Left ventricle myocardium superior (tissue), 1 donor: ENCODE data around the gene CAV3. TPM values are rescaled to one million over a fixed set of nuclear protein-coding genes. Genes with fewer than 3 reads are reported as not detected.
A peak's percentile ranks its signal among the peaks of the same experiment; 100 is the strongest.
"Not testable (repeated sequence)": the region's sequence is repeated elsewhere in the genome, so short reads cannot be mapped to it uniquely, and the experiment has no call there.

Experiments used
- ATAC-seq: fragments of 200-7000 bp; cut with Tn5 transposase; one replicate; pipeline ENCODE4 v1.9.1; 2020; ENCODE audit warnings: mild to moderate bottlenecking, moderate library complexity
- DNase-seq: peaks from one replicate; pipeline ENCODE4 v3.0.0-alpha.2; 2020
- intact Hi-C: fragments of 100-400 bp; cut with micrococcal nuclease; formaldehyde crosslinking; loops from one replicate; pipeline ENCODE4 v1.11.0; 2022
- long read RNA-seq: library from polyadenylated mRNA; unstranded; transcript quantifications from one replicate; pipeline ENCODE4 v2.0.0, GENCODE V29; 2021
- total RNA-seq: library from RNA; stranded (reverse); fragmentation: NEBNext Ultra II Directional; extraction: Animal tissue kit (Norgen Biotek cat#: 25700); gene quantifications from one replicate; pipeline ENCODE4 v1.2.1, GENCODE V29; 2021
- donor health status: DM: no; HTN: yes; CAD: no; lungs with severe emphysema.

The CAV3 gene
- 28.2 TPM for total RNA-seq
- long read RNA-seq, transcript CAV3-201 (2 exons, 1,431 nt), result major isoform, 61 of 65 reads
- long read RNA-seq, partial matches to known transcripts, result 0 of 65 reads
- long read RNA-seq, other reads (novel, unspliced or antisense), result 4 of 65 reads

GRCh38 chr3:8733332-8734094 lies at the start of gene CAV3:
CAV3 (plus strand) TSS chr3:8733802; CDS start chr3:8733877, 75 bp downstream.
- ATAC-seq, result peak; percentile 90
- intact Hi-C loops, result no loop called here
- DNase-seq, result peak; percentile 71

DNA sequence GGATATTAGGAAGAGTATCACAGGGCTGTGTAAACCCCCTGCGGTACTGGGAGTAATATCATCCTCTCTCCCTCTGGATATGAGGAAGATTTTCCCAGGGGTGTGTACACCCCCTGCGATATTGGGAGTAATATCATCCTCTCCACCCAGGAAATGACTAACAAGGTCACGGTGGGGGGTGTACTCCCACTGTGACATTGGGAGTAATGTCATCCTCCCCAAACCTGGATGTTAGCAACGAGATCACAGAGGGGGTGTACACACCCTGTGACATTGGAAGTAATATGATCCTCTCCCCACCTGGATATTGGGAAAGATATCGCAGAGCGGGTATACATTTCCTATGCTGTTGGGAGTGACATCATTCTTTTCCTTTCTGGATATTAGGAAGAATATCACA lies 48.6 kb upstream of the CAV3 start:
- DNase-seq, ATAC-seq, intact Hi-C loops: not testable (repeated sequence)

- intact Hi-C loops, ATAC-seq, DNase-seq: not testable (repeated sequence)
Measured at GRCh38 chr3:8691295-8691694, 42.3 kb upstream of the CAV3 start.

DNA sequence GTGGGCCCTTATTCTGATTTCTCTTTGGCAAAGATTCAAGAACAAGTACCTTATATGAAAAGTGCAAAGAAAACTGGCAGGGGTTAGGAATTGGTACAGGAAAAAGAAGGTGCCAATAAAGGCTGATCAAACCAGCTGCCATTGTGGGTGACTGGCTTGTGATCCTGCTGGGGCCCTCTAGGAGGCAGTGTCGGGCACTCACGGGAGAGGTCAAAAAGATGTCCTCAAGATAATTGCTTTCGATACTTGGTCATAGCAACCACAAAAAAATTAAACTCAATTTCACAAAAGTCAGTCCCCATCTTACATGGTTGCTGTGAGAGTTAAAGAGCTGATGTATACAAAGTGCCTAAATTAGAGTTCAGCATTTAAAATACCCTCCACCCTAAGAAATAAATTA lies 31.0 kb upstream of the CAV3 start:
- ATAC-seq (no peak), DNase-seq (no peak)
- intact Hi-C loops, result no loop called here

- DNase-seq (no peak), ATAC-seq (no peak)
- intact Hi-C loops, result no loop called here
Measured at GRCh38 chr3:8705575-8705974, 28.0 kb upstream of the CAV3 start.

DNA sequence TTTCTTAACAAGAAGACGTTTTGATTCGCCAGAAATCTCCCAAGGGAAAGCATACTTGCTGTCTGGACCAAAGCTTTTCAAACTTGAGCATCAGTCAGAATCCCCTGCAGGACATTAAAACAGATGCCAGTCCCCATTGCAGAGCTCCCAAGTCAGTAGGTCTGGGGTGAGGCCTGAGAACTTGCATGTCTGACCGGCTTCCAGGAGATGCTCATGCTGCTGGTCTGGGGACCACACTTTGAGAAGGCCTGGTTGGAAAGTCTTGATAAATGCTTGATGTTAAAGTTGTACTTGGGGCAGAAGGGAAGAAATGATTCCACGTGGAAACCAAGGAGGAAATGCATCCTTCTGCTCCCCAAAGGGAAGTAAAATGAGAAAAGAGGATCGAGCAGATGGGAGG lies 24.3 kb upstream of the CAV3 start:
- intact Hi-C loops, result no loop called here
- ATAC-seq, result no peak
- no peak for DNase-seq

DNA sequence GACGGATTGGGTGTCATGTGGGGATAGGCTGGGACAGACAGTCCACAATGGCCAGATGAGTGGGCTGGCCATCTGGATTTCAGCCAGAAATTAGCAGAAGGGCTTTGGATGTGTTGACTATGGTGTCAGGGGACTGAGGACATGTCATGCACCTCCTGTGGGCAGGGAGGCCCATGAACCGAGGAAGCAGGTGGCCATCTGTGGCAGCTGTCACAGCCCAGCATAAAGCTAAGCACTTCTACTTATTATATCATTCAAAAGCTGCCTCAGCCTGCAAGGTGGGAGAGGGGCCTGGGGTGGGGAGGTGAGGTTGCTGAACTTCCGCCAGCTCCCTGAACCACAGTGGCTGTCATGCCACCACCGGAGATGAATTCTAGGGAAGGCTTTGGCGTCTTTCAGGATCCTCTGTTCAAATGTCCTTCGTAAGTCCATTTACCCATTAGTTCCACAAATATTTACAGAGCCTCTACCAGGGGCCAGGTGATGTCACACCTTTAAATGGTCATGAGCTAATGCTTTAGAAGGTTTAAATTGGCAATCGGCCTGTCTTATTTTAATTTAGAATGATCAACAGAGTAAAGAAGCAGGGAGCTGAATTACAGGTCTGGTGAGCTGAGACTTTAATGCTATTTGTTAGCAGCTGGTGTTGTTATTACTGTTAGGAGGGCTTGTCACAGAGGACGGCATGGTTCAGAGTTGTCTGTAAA lies 23.6 kb upstream of the CAV3 start:
- DNase-seq (no peak), ATAC-seq (no peak)
- intact Hi-C loops, result no loop called here

- intact Hi-C loops, result no loop called here
- peak; percentile 69 for ATAC-seq
Measured at GRCh38 chr3:8712045-8712907, 21.3 kb upstream of the CAV3 start.

GRCh38 chr3:8712908-8713255 lies 20.7 kb upstream of the CAV3 start:
- no peak for ATAC-seq
- intact Hi-C loops, result no loop called here
- DNase-seq, result no peak

More at GRCh38 chr3:8712045-8712907, 21.3 kb upstream of the CAV3 start:
- DNase-seq, result peak; percentile 39

- no peak for ATAC-seq
Measured at GRCh38 chr3:8713901-8714759, 19.5 kb upstream of the CAV3 start.

DNA sequence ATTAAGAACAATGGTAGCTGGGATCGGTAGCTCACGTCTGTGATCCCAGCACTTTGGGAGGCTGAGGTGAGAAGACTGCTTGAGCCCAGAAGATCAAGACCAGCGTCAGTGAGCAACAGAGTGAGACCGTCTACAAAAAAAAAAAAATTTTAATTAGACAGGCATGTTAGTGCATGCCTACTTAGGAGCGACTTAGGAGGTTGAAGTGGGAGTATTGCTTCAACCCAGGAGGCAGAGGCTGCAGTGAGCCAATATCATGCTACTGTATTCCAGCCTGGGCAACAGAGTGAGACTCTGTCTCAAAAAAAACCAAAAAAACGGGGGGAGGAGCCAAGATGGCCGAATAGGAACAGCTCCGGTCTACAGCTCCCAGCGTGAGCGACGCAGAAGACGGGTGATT lies 17.8 kb upstream of the CAV3 start:
- not testable (repeated sequence) for ATAC-seq

More at GRCh38 chr3:8713901-8714759, 19.5 kb upstream of the CAV3 start:
- intact Hi-C loops, result no loop called here
- DNase-seq, result no peak

DNA sequence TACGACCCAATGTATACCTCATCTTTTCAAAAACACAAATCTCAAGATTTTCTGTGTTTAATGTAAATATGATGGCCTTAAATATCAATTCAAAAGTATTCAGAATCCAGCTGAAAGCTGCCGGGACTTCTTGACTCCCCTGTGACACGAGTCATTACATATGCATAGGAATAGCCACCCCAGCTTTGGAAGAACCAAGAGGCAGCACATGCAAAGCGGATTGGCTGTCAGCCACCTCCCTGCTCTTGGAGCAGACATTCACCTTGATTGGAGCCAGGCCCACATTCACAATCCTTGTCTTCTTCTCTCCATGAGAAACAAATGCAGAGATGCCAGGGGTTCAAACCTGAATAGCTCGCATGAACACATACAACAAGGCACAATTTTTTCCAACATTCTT lies 10.8 kb upstream of the CAV3 start:
- DNase-seq (no peak), ATAC-seq (no peak)
- intact Hi-C loops, result no loop called here

More for the DNA sequence above, 17.8 kb upstream of the CAV3 start:
- DNase-seq, intact Hi-C loops: not testable (repeated sequence)

GRCh38 chr3:8723612-8724011 lies 10.0 kb upstream of the CAV3 start:
- ATAC-seq (no peak), DNase-seq (no peak)
- intact Hi-C loops, result no loop called here

DNA sequence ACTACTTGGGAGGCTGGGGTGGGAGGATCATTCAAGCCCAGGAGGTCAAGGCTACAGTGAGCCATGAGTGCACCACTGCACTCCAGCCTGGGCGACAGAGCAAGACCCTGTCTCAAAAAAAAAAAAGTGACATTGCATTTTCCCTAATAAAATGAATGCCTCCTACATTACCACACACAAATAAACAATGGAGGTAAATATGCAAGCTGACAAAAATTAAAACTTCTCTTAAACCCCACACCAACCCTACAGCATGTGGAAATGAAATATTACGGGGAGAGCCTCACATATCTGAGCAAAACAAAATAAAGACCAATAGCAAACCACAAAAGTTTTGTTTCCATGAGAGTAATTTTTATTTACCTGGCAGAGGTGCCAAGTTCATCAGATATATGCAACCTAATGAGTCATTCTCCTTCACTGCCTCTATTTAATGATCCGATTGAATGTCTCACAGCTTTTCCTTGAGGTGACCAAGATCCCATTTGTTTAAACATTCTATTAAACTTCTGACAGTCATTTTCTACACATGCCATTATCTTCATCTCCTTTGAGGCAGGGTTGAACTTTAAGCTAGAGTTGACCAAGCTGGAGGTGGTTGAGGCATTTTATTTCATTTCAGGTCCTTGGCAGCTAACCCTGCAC lies 9.4 kb upstream of the CAV3 start:
- no peak for ATAC-seq
- intact Hi-C loops, result no loop called here
- DNase-seq, result no peak

- ATAC-seq, result no peak
- DNase-seq, result no peak
- intact Hi-C loops, result no loop called here
Measured at GRCh38 chr3:8727605-8728512, 5.7 kb upstream of the CAV3 start.

DNA sequence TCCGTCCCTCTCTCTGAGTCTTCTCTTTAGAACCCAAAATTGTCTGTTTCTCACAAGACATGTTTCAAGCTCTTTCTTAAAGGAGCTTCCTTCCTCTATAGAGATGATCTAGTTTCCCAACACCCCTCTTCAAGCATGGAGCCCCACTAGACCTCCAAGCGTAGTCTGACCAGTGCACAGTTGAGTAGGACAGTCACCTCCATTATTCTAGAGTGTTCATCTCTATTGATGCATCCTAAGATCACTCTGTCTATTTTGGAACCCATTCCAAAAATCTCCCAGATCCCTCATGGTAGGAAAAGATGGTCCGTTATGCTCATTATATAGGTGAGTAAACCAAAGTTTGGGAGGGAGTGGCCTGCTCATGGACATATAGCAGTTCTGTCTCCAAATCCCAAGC lies 4.1 kb upstream of the CAV3 start:
- ATAC-seq, result no peak
- intact Hi-C loops, result no loop called here

DNA sequence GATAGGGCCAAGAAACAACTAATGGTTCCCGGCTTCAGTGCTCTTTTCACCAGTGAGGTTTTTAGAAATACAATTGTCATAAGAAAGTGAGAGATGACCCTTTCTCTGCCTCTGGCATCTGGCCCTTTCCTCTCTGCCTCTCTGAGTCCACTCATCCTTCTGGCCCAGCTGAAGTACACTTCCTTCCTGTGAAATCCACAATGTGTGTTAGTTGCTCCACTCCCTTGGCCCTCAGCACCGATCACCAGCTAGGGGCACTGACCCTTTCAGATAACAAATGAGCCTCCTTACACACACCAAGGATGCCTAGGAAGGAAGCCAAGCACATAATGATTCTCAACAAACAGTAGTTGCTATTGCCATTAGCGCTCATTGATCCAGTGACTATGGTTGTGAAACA lies 2.9 kb upstream of the CAV3 start:
- intact Hi-C loops, result no loop called here
- ATAC-seq, result no peak

More for the DNA sequence above, 4.1 kb upstream of the CAV3 start:
- DNase-seq, result no peak

More for the DNA sequence above, 2.9 kb upstream of the CAV3 start:
- no peak for DNase-seq
